ENCODE data around the gene C1QL2.

The C1QL2 gene

GRCh38 chr2:119158563-119159347, at the start of gene C1QL2:
C1QL2 (minus strand) TSS chr2:119158751; CDS start chr2:119158269, 482 bp downstream.
- no peak for DNase-seq

- DNase-seq: no peak
Measured at GRCh38 chr2:119207447-119207846, 48.9 kb upstream of the C1QL2 start.

- DNase-seq: no peak
Measured at GRCh38 chr2:119206201-119206600, 47.6 kb upstream of the C1QL2 start.

- DNase-seq: no peak
Measured at GRCh38 chr2:119205001-119205706, 46.6 kb upstream of the C1QL2 start.

GRCh38 chr2:119204525-119204924, 46.0 kb upstream of the C1QL2 start:
- no peak for DNase-seq

GRCh38 chr2:119202610-119203310, 44.2 kb upstream of the C1QL2 start:
- DNase-seq: no peak

GRCh38 chr2:119201815-119202214, 43.3 kb upstream of the C1QL2 start:
- no peak for DNase-seq

- no peak for DNase-seq
Measured at GRCh38 chr2:119198240-119198840, 39.8 kb upstream of the C1QL2 start.

- DNase-seq: no peak
Measured at GRCh38 chr2:119197529-119198239, 39.1 kb upstream of the C1QL2 start.

- no peak for DNase-seq
Measured at GRCh38 chr2:119197126-119197405, 38.5 kb upstream of the C1QL2 start.

- DNase-seq: no peak
Measured at GRCh38 chr2:119196301-119197125, 38.0 kb upstream of the C1QL2 start.

- DNase-seq: no peak
Measured at GRCh38 chr2:119195887-119196286, 37.3 kb upstream of the C1QL2 start.

- no peak for DNase-seq
Measured at GRCh38 chr2:119195001-119195400, 36.5 kb upstream of the C1QL2 start.

GRCh38 chr2:119192893-119193292, 34.3 kb upstream of the C1QL2 start:
- no peak for DNase-seq

- DNase-seq: no peak
Measured at GRCh38 chr2:119190321-119191111, 32.0 kb upstream of the C1QL2 start.

- DNase-seq: no peak
Measured at GRCh38 chr2:119184512-119184911, 26.0 kb upstream of the C1QL2 start.

- DNase-seq: no peak
Measured at GRCh38 chr2:119181791-119182445, 23.4 kb upstream of the C1QL2 start.

- no peak for DNase-seq
Measured at GRCh38 chr2:119181391-119181790, 22.8 kb upstream of the C1QL2 start.

- DNase-seq: no peak
Measured at GRCh38 chr2:119180892-119181291, 22.3 kb upstream of the C1QL2 start.

- DNase-seq: no peak
Measured at GRCh38 chr2:119179991-119180390, 21.4 kb upstream of the C1QL2 start.

GRCh38 chr2:119179202-119179601, 20.7 kb upstream of the C1QL2 start:
- DNase-seq: no peak

Data from stimulated activated CD4-positive, alpha-beta T cell treated with anti-CD3 and anti-CD28 coated beads, Interleukin-4, amount 100 ng/mL, for 24 hours (primary cell).